ENCODE results near the gene SRSF3. TPM values are rescaled to one million over a fixed set of nuclear protein-coding genes. Genes with fewer than 3 reads are reported as not detected.

Gene SRSF3
- total and polyA plus RNA-seq, 2 donors (not counting 1 experiment from before 2014, with no cell fraction given), result 316 to 642 TPM

DNA sequence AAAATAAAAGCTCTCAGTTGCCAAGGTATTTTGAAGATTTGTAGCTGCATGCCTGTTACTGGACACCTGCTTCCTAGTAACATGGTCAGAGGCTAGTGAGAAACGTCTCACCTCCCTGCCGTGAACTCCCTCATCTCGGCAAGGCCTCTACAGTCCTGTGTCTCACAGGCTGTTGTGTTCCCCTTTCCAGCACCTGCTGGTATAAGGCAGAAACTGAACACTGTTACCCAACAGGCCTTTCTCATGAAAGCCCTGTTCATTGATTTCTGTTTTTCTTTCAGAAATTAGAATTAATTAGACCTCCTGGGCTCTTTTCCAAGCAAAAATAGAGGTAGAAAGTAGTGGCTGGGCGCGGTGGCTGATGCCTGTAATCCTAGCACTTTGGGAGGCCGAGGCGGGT, 17.6 kb upstream of the SRSF3 start:
- H3K9ac ChIP-seq (ENCODE audit: low read length), result no peak overlapping the region
- ChIA-PET CTCF (no interaction called here), POLR2A (no interaction called here)
- H3K27ac Mint-ChIP-seq, result no peak overlapping the region
- no peaks in the 10 kb centered on the region for H3K27me3 Mint-ChIP-seq
- peaks cover 4% of the 10 kb centered on the region for H3K4me1 Mint-ChIP-seq
- peaks cover 0 to 4% of the 10 kb centered on the region in 2 donors for H3K4me1 ChIP-seq (ENCODE audit: control insufficient read depth in 2 of 2, insufficient read depth in 2 of 2, low read length in 2 of 2)
- no peaks in the 10 kb centered on the region for H3K79me2 ChIP-seq (ENCODE audit: control insufficient read depth, insufficient read depth, low read length)
- H3K4me2 ChIP-seq (replicated peaks; ENCODE audit: low read depth, low read length, poor library complexity, severe bottlenecking), result no peak overlapping the region
- H2AFZ ChIP-seq (ENCODE audit: insufficient read depth, low read depth, low read length, poor library complexity, severe bottlenecking), result no peak overlapping the region
- no peak for DNase-seq
- no peak overlapping the region for H3K4me3 ChIP-seq (ENCODE audit: control extremely low read depth in 1 of 5, extremely low read depth in 1 of 5, insufficient read depth in 1 of 5, low read depth in 2 of 5, low read length in 4 of 5)
- intact Hi-C loops (cut with micrococcal nuclease), result no loop called here
- H3K27me3 ChIP-seq (replicated peaks in 1 of 4; ENCODE audit: control extremely low read depth in 1 of 4, control insufficient read depth in 3 of 4, insufficient read depth in 4 of 4, low read length in 3 of 4), result no peaks in the 10 kb centered on the region
- H3K27ac ChIP-seq (ENCODE audit: low read length in 2 of 2), result no peak overlapping the region
- ATAC-seq (ENCODE audit: low read depth), result no peak
- H4K20me1 ChIP-seq (ENCODE audit: control insufficient read depth, insufficient read depth, low read length, poor library complexity, severe bottlenecking), result no peaks in the 10 kb centered on the region
- H3K9me3 ChIP-seq (ENCODE audit: control extremely low read depth in 1 of 3, control insufficient read depth in 2 of 3, insufficient read depth in 1 of 3, low read length in 2 of 3), result peaks cover 0 to under 1% (median 0%) of the 10 kb centered on the region in 3 donors
- no peaks in the 10 kb centered on the region for H3K36me3 ChIP-seq (replicated peaks in 1 of 2; ENCODE audit: control extremely low read depth in 1 of 2, control insufficient read depth in 1 of 2, extremely low read depth in 1 of 2, insufficient read depth in 2 of 2, low read length in 1 of 2)
- no peak for TF ChIP-seq CTCF (IDR thresholded peaks at IDR 0.05)
- no peak for TF ChIP-seq EZH2 (IDR thresholded peaks at IDR 0.05; ENCODE audit: borderline replicate concordance, insufficient read depth, low read depth, low read length, poor library complexity, severe bottlenecking)
- no peaks in the 10 kb centered on the region for H3K9me3 Mint-ChIP-seq (ENCODE audit: insufficient read depth)
- no peak overlapping the region for H3K4me3 Mint-ChIP-seq
- 61% methylated on average over 5 of the region's 7 CpGs for WGBS (ENCODE audit: insufficient coverage)

DNA sequence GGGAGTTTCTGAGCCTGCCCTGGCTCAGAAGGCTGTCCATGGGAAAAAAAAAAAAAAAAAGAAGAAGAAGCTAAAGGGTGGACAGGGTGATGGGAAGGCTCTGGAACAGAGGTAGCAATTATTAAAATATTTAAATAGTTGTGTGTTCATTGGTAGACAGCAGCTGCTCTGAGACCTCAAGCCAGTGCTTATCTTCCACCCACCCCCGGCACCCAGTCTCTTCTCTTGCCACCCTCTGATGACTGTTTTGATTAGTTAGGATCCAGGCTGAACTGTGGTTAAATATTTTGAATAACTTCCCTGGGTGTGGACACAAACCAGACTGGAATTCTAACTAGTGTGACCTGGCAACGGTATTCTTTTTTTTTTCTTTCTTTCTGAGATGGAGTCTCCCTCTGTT, 16.9 kb upstream of the SRSF3 start:
- no peaks in the 10 kb centered on the region for H3K9me3 ChIP-seq (ENCODE audit: control extremely low read depth in 1 of 3, control insufficient read depth in 2 of 3, insufficient read depth in 1 of 3, low read length in 2 of 3)
- no peak overlapping the region for H3K4me3 Mint-ChIP-seq
- intact Hi-C loops (cut with micrococcal nuclease), result no loop called here
- CTCF ChIA-PET, result interaction anchor here (0.9 to 1.0 kb wide), 2 partner anchors 10 to 11 kb away, joined by 3 to 5 read pairs; no protein-coding TSS in a partner anchor
- no peak overlapping the region for H3K27ac Mint-ChIP-seq
- no peaks in the 10 kb centered on the region for H4K20me1 ChIP-seq (ENCODE audit: control insufficient read depth, insufficient read depth, low read length, poor library complexity, severe bottlenecking)
- peaks cover 4% of the 10 kb centered on the region for H3K4me1 Mint-ChIP-seq
- no peak overlapping the region for H2AFZ ChIP-seq (ENCODE audit: insufficient read depth, low read depth, low read length, poor library complexity, severe bottlenecking)
- DNase-seq (no peak), ATAC-seq (ENCODE audit: low read depth) (no peak)
- no peak for TF ChIP-seq EZH2 (IDR thresholded peaks at IDR 0.05; ENCODE audit: borderline replicate concordance, insufficient read depth, low read depth, low read length, poor library complexity, severe bottlenecking)
- no peak for TF ChIP-seq CTCF (IDR thresholded peaks at IDR 0.05)
- no peak overlapping the region for H3K4me2 ChIP-seq (replicated peaks; ENCODE audit: low read depth, low read length, poor library complexity, severe bottlenecking)
- 80% methylated on average over 1 of the region's 2 CpGs for WGBS (ENCODE audit: insufficient coverage)
- no peaks in the 10 kb centered on the region for H3K27me3 Mint-ChIP-seq
- H3K79me2 ChIP-seq (ENCODE audit: control insufficient read depth, insufficient read depth, low read length), result no peaks in the 10 kb centered on the region
- no peaks in the 10 kb centered on the region for H3K27me3 ChIP-seq (replicated peaks in 1 of 4; ENCODE audit: control extremely low read depth in 1 of 4, control insufficient read depth in 3 of 4, insufficient read depth in 4 of 4, low read length in 3 of 4)
- no peaks in the 10 kb centered on the region for H3K36me3 ChIP-seq (replicated peaks in 1 of 2; ENCODE audit: control extremely low read depth in 1 of 2, control insufficient read depth in 1 of 2, extremely low read depth in 1 of 2, insufficient read depth in 2 of 2, low read length in 1 of 2)
- no peak overlapping the region for H3K4me3 ChIP-seq (ENCODE audit: control extremely low read depth in 1 of 5, extremely low read depth in 1 of 5, insufficient read depth in 1 of 5, low read depth in 2 of 5, low read length in 4 of 5)
- peaks cover 0 to 4% of the 10 kb centered on the region in 2 donors for H3K4me1 ChIP-seq (ENCODE audit: control insufficient read depth in 2 of 2, insufficient read depth in 2 of 2, low read length in 2 of 2)
- no peak overlapping the region for H3K27ac ChIP-seq (ENCODE audit: low read length in 2 of 2)
- no peaks in the 10 kb centered on the region for H3K9me3 Mint-ChIP-seq (ENCODE audit: insufficient read depth)
- H3K9ac ChIP-seq (ENCODE audit: low read length), result no peak overlapping the region
- POLR2A ChIA-PET, result interaction anchor here (0.7 kb wide), 1 partner anchor 9 kb away, joined by 3 read pairs; no protein-coding TSS in a partner anchor

All from B cell (primary cell).